Omental fat pad (tissue), 4 donors: Measurements from ENCODE around the gene TTC39A. TPM values are rescaled to one million over a fixed set of nuclear protein-coding genes. Genes with fewer than 3 reads are reported as not detected.

Experiments used
- ATAC-seq: fragments of 150-250 bp; one replicate; pipeline ENCODE4 v1.9.1; 2016; ENCODE audit warnings: mild to moderate bottlenecking, moderate library complexity; ENCODE audit not compliant: low FRiP score
- DNase-seq: peaks from one replicate; pipeline ENCODE4 v3.0.0-alpha.2; 2019; ENCODE audit warnings: low spot score
- total RNA-seq, 4 donors: library from RNA; depleted of rRNA; stranded (reverse); fragments of >200 nt; gene quantifications; one replicate each; pipeline ENCODE4 v1.1.0, GENCODE V29; 2016
- TF ChIP-seq, protein P1 (sequence below), 3 donors: fragments of 450-650 bp; IDR thresholded peaks; one replicate each; pipeline ENCODE4 v1.5.1; 2016 to 2017; ENCODE audit warnings: antibody characterized with exemption in 3 of 3, mild to moderate bottlenecking in 3 of 3, moderate library complexity in 2 of 3

TTC39A gene
- total RNA-seq, 4 donors from 2014 or later, result 0.56 to 2.4 (median 1.7) TPM

DNA sequence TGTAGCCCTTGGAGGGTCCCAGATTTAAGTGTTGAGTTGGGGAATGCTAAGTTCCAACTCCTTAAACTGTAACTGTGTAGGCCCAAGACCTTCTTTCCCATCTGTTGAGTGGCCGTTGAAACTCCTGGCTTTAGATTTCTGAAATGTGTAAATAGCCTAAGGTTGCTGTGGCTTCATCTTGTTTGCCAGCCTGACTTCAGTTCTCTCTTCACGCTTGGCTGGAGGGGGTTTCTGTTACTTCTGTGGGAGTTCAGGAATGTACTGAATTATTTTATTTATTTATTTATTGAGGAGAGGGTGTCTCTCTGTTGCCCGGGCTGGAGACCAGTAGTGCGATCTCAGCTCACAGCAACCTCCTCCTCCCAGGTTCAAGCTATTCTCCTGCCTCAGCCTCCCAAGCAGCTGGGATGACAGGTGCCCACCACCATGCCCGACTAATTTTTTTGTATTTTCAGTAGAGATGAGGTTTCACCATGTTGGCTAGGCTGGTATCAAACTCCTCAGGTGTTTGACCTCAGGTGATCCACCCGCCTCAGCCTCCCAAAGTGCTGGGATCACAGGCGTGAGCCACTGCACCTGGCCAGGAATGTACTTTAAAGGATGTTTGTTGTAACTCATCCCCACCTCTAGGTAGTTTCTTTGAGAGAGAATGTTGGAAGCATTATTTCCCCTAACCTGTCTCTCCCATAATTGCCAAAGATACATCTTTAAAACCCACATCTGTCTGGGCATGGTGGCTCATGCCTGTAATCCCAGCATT lies 5.9 kb downstream of the TTC39A start:
- TF ChIP-seq, protein P1, sequence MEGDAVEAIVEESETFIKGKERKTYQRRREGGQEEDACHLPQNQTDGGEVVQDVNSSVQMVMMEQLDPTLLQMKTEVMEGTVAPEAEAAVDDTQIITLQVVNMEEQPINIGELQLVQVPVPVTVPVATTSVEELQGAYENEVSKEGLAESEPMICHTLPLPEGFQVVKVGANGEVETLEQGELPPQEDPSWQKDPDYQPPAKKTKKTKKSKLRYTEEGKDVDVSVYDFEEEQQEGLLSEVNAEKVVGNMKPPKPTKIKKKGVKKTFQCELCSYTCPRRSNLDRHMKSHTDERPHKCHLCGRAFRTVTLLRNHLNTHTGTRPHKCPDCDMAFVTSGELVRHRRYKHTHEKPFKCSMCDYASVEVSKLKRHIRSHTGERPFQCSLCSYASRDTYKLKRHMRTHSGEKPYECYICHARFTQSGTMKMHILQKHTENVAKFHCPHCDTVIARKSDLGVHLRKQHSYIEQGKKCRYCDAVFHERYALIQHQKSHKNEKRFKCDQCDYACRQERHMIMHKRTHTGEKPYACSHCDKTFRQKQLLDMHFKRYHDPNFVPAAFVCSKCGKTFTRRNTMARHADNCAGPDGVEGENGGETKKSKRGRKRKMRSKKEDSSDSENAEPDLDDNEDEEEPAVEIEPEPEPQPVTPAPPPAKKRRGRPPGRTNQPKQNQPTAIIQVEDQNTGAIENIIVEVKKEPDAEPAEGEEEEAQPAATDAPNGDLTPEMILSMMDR (IDR thresholded peaks at IDR 0.05), result no peak
- DNase-seq, result no peak
- ATAC-seq, result no peak

- TF ChIP-seq, protein P1 (IDR thresholded peaks at IDR 0.05), result no peak
- ATAC-seq, result no peak
- DNase-seq, result no peak
Observed at GRCh38 chr1:51323778-51324177, 6.6 kb downstream of the TTC39A start.

DNA sequence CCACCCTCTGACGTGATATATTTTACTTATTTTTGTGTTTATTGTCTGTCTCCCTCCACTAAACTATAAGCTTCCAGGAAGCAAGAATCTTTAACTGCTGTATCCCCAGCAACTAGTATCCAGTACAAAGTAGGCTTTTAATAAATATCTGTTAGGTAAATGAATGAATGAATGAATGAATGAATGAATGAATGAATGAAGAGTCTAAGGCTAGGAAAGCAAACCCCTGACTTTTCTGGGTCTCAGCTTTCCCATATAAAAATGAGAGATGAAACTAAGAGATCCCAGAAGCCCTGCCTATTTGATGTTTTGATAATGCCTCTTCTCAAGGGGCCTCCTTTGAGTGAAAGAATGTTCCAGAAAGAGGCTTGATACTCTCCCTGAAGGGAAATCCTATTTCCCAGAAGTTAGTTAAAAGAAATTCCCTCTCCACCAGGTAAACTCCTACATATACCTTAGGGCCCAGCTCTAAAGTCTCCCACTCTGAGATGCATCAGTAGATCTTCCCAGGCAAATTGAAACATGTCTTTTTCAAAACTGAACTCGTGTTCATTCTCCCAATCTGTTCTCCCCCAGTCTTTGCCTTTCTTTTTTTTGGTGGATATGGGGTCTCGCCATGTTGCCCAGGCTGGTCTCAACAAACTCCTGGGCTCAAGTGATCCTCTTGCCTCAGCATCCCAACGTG lies 7.8 kb downstream of the TTC39A start:
- ATAC-seq, result no peak
- TF ChIP-seq, protein P1 (IDR thresholded peaks at IDR 0.05), result no peak
- DNase-seq, result no peak

DNA sequence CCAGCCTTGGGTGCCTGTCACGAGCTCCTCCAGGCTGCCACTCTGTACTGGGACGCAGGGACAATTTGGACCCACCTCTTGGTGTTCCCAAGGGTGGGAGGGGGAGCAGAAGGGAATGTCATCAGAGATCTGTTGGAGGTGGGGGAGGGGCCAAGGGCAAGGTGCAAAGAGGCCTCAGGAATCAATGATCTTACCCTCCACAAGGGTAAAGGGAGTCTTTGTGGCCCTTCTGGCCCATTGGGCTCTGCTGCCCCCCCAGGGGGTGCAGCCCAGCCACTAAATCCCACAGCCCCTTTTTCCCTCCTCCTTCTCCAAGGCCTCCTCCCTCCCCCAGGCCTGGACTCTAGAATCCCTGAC lies 8.5 kb downstream of the TTC39A start:
- TF ChIP-seq, protein P1 (IDR thresholded peaks at IDR 0.05), result no peak
- DNase-seq, result no peak
- no peak for ATAC-seq

DNA sequence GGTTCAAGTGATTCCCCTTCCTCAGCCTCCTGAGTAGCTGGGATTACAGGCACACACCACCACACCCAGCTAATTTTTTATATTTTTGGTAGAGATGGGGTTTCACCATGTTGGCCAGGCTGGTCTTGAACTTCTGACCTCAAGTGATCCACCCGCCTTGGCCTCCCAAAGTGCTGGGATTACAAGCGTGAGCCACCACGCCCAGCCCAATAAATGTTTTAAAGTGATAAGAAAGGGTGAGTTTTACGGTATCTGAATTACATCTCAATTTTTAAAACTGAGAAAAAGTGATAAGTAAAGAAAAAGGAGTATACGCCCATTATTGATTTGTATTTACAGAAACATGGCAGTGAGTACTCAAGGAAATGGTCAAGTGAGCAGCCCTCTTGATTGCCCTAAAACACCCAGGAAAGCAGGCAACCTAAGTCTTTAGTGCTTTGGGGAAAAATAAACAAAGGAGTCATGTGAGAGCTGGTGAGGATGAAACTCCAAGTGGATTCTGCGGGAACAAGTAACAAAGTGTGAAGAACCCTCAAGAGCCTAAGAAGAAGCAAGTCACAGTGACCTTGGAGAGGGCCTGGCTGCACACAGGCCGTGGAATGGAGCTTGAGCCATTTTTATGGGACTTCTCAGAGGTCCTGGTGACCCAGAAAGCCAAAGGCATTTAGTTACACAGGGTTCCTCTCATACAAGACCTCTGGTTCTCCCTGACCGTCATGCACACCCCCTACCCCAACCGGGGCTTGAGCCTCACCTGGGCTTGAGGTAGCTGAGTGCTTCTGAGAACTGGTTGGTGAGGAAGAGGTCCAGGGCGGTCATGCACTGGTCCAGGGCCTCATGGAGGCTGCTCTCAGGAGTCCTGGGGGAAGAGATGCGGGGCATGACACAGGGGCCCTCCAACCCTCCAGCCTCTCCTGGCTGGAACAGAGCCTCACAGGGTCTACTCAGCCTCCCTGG lies 9.1 kb downstream of the TTC39A start:
- DNase-seq, result no peak
- no peak for ATAC-seq
- TF ChIP-seq, protein P1 (IDR thresholded peaks at IDR 0.05), result no peak

DNA sequence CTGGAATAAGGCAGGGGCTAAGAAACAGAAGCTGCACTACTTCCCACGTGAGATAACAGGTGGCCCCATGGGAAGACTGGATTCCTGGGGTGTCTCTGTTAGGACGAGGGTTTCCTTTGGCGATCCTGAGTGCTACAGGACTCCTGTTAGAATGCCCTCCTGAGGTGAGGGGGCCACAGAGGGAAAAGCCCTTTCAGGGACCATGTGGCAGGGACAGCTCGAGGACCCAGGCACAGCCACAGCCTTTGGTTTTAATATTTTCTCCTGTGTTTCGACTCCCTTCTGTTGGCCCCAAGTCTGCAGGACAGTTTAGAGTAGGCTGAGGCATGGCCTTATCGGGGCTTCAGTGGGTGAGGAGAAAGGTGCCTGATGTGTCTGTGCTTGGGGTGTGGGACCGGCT lies 12.6 kb downstream of the TTC39A start:
- ATAC-seq, result no peak
- no peak for DNase-seq
- TF ChIP-seq, protein P1 (IDR thresholded peaks at IDR 0.05), result no peak
